Fibroblast of lung (primary cell): Measurements from ENCODE around the gene SPPL2B.

ENCODE experiments used
- EZH2 ChIP-seq: IDR thresholded peaks from 2 replicates; pipeline ENCODE4 v1.5.1; 2012; ENCODE audit warnings: low read length, control low read depth, mild to moderate bottlenecking; ENCODE audit errors: missing control alignments
- TF ChIP-seq, protein P1 (sequence below), 2 donors: IDR thresholded peaks in 1 of 2; conservative IDR thresholded peaks in 1 of 2; 1 replicate in 1 of 2; 2 replicates in 1 of 2; pipeline ENCODE4 v1.5.1; 2011 to 2012; ENCODE audit warnings: low read length in 2 of 2, control low read depth in 1 of 2, inconsistent platforms in 1 of 2, low read depth in 1 of 2, mild to moderate bottlenecking in 1 of 2

DNA sequence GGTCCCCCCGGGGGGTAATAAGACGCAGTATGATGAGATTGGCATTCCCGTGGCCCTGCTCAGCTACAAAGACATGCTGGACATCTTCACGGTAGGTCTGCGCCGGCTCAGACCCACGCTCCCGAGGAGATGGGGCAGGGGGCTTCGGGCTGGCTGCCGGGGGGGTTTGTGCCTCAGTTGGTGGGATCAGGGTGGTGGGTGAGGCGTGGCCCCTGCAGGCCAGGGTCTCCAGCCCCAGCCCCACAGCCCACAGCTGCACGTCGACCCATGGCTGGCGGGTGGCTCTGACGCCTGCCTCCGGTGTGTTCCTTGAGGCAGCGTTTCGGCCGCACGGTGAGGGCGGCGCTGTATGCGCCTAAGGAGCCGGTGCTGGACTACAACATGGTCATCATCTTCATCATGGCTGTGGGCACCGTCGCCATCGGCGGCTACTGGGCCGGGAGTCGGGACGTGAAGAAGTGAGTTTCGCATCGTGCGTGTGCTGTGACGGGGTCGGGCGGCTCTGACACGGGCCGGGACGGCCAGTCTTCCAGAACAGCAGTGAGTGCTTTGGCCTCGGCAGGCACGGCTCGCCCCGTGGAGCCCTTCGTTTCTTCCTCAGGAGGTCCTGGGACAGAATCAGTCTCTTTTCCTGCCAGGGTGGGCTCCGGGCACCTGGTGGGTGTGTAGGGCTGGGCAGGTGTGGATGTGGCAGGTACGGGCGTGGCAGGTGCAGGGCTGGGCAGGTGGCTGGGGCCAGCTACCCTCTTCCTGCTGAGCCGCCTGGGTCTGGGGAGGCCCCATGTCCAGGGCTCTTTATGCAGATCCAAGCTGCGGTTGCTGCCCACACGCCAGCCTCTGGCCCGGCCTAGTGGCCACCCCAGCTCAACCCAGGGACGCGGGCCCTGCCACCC is 10.5 kb downstream of the SPPL2B start:
- TF ChIP-seq, protein P1, sequence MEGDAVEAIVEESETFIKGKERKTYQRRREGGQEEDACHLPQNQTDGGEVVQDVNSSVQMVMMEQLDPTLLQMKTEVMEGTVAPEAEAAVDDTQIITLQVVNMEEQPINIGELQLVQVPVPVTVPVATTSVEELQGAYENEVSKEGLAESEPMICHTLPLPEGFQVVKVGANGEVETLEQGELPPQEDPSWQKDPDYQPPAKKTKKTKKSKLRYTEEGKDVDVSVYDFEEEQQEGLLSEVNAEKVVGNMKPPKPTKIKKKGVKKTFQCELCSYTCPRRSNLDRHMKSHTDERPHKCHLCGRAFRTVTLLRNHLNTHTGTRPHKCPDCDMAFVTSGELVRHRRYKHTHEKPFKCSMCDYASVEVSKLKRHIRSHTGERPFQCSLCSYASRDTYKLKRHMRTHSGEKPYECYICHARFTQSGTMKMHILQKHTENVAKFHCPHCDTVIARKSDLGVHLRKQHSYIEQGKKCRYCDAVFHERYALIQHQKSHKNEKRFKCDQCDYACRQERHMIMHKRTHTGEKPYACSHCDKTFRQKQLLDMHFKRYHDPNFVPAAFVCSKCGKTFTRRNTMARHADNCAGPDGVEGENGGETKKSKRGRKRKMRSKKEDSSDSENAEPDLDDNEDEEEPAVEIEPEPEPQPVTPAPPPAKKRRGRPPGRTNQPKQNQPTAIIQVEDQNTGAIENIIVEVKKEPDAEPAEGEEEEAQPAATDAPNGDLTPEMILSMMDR (conservative IDR thresholded peaks at IDR 0.05 in 1 of 2, IDR thresholded peaks at IDR 0.05 in 1 of 2; ENCODE audit: low read depth in 1 of 2, low read length in 2 of 2) = no peak
- no peak for TF ChIP-seq EZH2
